ENCODE results near the gene RAB6B. TPM values are rescaled to one million over a fixed set of nuclear protein-coding genes. Genes with fewer than 3 reads are reported as not detected.

The RAB6B gene
- polyA plus RNA-seq, 1 donor from 2014 or later, result 57.5 TPM

DNA sequence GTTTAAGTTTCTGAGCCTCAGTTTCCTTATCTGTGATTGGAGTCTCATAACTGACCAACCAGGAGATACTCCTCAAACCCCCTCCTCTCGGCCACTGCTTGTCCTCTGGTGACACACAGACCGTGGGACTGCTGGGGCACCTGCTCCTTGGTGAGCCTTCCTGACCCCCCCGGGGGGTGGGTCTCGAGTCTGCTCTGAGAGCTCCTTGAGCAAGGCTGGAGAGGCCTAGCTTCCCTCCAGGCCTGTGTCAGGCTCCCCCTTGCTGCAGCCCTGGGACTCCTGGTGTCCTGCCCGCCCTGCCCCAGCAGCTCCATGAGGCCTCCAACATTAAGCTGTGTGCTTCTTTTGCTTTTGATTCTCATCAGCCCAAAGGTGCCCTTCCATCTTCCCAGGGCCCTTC, 62.4 kb downstream of the RAB6B start:
- Histone ChIP-seq H3K79me2 (replicated peaks; ENCODE audit: insufficient read depth, low read length) (no peaks in the 10 kb centered on the region), H3F3A (ENCODE audit: insufficient read depth, low read length, poor library complexity, severe bottlenecking) (no peaks in the 10 kb centered on the region), H3K27ac (ENCODE audit: low read length) (no peak overlapping the region), H4K20me1 (ENCODE audit: insufficient read depth) (no peaks in the 10 kb centered on the region), H3K4me3 (ENCODE audit: low read length) (no peak overlapping the region), H3K9me2 (ENCODE audit: insufficient read depth, low read length) (no peaks in the 10 kb centered on the region), H2AFZ (ENCODE audit: low read depth, low read length) (no peak overlapping the region), H3K4me2 (ENCODE audit: low read length) (no peak overlapping the region), H3K9me3 (ENCODE audit: low read length) (no peaks in the 10 kb centered on the region), H3K36me3 (ENCODE audit: insufficient read depth, low read length) (no peaks in the 10 kb centered on the region), H3K9ac (ENCODE audit: low read length) (no peak overlapping the region), H3K27me3 (ENCODE audit: insufficient read depth, low read depth, low read length) (no peaks in the 10 kb centered on the region)
- TF ChIP-seq POLR2AphosphoS5 (IDR thresholded peaks at IDR 0.05), result no peak
- TF ChIP-seq, protein P1, sequence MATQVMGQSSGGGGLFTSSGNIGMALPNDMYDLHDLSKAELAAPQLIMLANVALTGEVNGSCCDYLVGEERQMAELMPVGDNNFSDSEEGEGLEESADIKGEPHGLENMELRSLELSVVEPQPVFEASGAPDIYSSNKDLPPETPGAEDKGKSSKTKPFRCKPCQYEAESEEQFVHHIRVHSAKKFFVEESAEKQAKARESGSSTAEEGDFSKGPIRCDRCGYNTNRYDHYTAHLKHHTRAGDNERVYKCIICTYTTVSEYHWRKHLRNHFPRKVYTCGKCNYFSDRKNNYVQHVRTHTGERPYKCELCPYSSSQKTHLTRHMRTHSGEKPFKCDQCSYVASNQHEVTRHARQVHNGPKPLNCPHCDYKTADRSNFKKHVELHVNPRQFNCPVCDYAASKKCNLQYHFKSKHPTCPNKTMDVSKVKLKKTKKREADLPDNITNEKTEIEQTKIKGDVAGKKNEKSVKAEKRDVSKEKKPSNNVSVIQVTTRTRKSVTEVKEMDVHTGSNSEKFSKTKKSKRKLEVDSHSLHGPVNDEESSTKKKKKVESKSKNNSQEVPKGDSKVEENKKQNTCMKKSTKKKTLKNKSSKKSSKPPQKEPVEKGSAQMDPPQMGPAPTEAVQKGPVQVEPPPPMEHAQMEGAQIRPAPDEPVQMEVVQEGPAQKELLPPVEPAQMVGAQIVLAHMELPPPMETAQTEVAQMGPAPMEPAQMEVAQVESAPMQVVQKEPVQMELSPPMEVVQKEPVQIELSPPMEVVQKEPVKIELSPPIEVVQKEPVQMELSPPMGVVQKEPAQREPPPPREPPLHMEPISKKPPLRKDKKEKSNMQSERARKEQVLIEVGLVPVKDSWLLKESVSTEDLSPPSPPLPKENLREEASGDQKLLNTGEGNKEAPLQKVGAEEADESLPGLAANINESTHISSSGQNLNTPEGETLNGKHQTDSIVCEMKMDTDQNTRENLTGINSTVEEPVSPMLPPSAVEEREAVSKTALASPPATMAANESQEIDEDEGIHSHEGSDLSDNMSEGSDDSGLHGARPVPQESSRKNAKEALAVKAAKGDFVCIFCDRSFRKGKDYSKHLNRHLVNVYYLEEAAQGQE (IDR thresholded peaks at IDR 0.05; ENCODE audit: borderline replicate concordance), result no peak
- TF ChIP-seq MXI1 (conservative IDR thresholded peaks at IDR 0.05; ENCODE audit: poor library complexity, severe bottlenecking), result no peak
- TF ChIP-seq EZH2 (IDR thresholded peaks at IDR 0.05; ENCODE audit: borderline replicate concordance, insufficient read depth, low read length, poor library complexity, severe bottlenecking), result no peak
- no peak for TF ChIP-seq TAF1 (IDR thresholded peaks at IDR 0.05; ENCODE audit: low read depth)
- no peak for TF ChIP-seq SMC3 (conservative IDR thresholded peaks at IDR 0.05; ENCODE audit: poor library complexity)
- TF ChIP-seq, protein P2, sequence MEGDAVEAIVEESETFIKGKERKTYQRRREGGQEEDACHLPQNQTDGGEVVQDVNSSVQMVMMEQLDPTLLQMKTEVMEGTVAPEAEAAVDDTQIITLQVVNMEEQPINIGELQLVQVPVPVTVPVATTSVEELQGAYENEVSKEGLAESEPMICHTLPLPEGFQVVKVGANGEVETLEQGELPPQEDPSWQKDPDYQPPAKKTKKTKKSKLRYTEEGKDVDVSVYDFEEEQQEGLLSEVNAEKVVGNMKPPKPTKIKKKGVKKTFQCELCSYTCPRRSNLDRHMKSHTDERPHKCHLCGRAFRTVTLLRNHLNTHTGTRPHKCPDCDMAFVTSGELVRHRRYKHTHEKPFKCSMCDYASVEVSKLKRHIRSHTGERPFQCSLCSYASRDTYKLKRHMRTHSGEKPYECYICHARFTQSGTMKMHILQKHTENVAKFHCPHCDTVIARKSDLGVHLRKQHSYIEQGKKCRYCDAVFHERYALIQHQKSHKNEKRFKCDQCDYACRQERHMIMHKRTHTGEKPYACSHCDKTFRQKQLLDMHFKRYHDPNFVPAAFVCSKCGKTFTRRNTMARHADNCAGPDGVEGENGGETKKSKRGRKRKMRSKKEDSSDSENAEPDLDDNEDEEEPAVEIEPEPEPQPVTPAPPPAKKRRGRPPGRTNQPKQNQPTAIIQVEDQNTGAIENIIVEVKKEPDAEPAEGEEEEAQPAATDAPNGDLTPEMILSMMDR (IDR thresholded peaks at IDR 0.05; ENCODE audit: poor library complexity, severe bottlenecking), result no peak
- no peak for TF ChIP-seq RAD21 (conservative IDR thresholded peaks at IDR 0.05)
- TF ChIP-seq EP300 (conservative IDR thresholded peaks at IDR 0.05; ENCODE audit: poor library complexity, severe bottlenecking), result no peak

DNA sequence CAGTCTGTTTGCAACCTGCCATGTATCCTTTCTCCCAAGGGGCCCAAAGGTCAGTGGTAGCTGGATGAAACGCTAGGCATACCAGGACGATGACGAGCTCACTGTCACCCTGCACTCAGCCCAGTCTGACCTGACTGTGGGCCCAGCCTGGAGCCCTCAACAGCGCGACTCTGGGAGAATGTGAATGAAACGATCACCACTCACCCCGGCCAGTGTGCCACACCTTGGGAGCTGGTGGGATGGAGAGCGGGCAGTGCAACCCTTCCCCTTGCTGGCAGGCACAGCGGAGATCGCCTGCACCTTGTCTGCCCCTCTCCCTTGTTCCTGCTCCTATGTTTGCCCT, 62.9 kb downstream of the RAB6B start:
- H3K79me2 ChIP-seq (replicated peaks; ENCODE audit: insufficient read depth, low read length), result no peaks in the 10 kb centered on the region
- no peaks in the 10 kb centered on the region for H4K20me1 ChIP-seq (ENCODE audit: insufficient read depth)
- no peaks in the 10 kb centered on the region for H3K9me3 ChIP-seq (ENCODE audit: low read length)
- H3K9ac ChIP-seq (ENCODE audit: low read length), result no peak overlapping the region
- TF ChIP-seq, protein P1 (IDR thresholded peaks at IDR 0.05; ENCODE audit: borderline replicate concordance), result no peak
- TF ChIP-seq EZH2 (IDR thresholded peaks at IDR 0.05; ENCODE audit: borderline replicate concordance, insufficient read depth, low read length, poor library complexity, severe bottlenecking) (no peak), RAD21 (conservative IDR thresholded peaks at IDR 0.05) (no peak)
- no peak overlapping the region for H3K27ac ChIP-seq (ENCODE audit: low read length)
- H3F3A ChIP-seq (ENCODE audit: insufficient read depth, low read length, poor library complexity, severe bottlenecking), result no peaks in the 10 kb centered on the region
- H3K9me2 ChIP-seq (ENCODE audit: insufficient read depth, low read length), result no peaks in the 10 kb centered on the region
- no peak overlapping the region for H2AFZ ChIP-seq (ENCODE audit: low read depth, low read length)
- no peak overlapping the region for H3K4me3 ChIP-seq (ENCODE audit: low read length)
- no peak overlapping the region for H3K4me2 ChIP-seq (ENCODE audit: low read length)
- H3K27me3 ChIP-seq (ENCODE audit: insufficient read depth, low read depth, low read length), result no peaks in the 10 kb centered on the region
- no peaks in the 10 kb centered on the region for H3K36me3 ChIP-seq (ENCODE audit: insufficient read depth, low read length)
